ENCODE data around the gene OBP2A. TPM values are rescaled to one million over a fixed set of nuclear protein-coding genes. Genes with fewer than 3 reads are reported as not detected.
"Not testable (repeated sequence)": the region's sequence is repeated elsewhere in the genome, so short reads cannot be mapped to it uniquely, and the experiment has no call there.

The OBP2A gene
- total RNA-seq, 2 donors from 2014 or later, result not detected

DNA sequence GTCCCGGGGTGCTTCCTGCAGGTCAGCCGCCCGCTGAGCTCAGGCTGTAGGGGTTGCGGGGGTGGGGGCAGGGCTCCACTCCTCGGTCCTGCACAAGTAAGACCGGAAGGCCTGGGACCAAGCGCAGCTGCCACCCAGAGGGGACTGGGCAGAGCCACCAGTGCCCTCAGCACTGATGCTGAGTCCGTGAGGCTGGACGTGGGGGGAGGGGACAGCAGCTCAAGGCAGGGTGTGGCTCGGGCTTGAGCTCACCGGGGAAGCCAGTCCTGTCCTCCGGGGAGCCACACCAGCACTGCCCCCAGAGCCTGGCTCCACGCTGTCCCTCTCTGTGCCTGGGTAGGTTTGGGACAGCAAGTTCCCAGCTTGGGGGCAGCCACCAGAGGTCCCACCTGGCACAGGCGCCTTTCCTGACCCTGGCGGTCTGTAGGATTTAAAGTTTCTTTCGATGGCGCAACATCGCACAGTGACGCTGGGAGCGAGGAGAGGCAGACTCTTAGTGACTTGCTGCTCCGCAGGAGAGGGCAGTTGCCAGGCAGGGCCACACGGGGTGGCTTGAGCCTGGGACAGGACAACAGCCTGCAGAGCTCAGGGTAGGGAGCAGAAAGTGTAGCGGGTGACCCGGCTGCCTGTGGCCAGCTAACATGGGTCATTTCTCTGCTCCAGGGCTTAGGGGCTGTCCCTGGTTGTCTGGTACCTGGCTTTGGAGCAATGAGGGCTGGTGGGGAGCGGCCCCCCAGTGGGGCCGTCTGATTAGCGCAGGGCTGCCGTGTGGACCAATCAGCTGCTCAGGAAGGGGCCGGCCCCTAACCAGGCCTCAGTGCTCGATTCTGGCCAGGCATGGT lies 19.0 kb upstream of the OBP2A start:
- DNase-seq (ENCODE audit: low spot score) (no peak), ATAC-seq (peak in 1 of 2 donors; percentile 40)
- peaks cover 4 to 5% of the 10 kb centered on the region in 2 donors for H3K27me3 Mint-ChIP-seq
- no peak overlapping the region for H3K4me3 Mint-ChIP-seq
- H3K9me3 Mint-ChIP-seq, result no peaks in the 10 kb centered on the region
- no peaks in the 10 kb centered on the region for H3K36me3 Mint-ChIP-seq
- H3K27ac Mint-ChIP-seq, result no peak overlapping the region
- H3K4me1 Mint-ChIP-seq (ENCODE audit: low read depth in 2 of 2), result peaks cover 0 to 13% of the 10 kb centered on the region in 2 donors

- ATAC-seq; H3K27ac Mint-ChIP-seq; DNase-seq (ENCODE audit: low spot score); H3K9me3 Mint-ChIP-seq; H3K4me3 Mint-ChIP-seq; H3K36me3 Mint-ChIP-seq; H3K27me3 Mint-ChIP-seq: not testable (repeated sequence)
- peaks cover 0 to 13% of the 10 kb centered on the region in 2 donors for H3K4me1 Mint-ChIP-seq (ENCODE audit: low read depth in 2 of 2)
These were observed 17.0 kb upstream of the OBP2A start for GRCh38 chr9:135528842-135529435.

DNA sequence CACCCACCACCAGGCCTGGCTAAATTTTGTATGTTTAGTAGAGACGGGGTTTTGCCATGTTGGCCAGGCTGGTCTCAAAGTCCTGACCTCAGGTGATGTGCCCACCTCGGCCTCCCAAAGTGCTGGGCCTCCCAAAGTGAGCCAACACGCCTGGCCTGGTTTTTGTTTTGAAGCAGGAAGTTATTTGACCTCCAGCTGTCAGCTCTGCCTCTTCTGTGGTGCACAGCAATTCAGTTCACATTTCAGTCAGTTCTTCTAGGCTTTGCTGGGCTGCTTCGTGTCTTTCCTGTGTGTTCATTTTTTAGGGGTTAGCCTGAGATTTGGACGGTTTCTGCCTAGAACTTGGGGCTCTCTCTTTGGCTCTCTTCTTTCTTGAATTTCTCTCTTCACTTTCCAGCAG lies 15.8 kb upstream of the OBP2A start:
- no peaks in the 10 kb centered on the region for H3K9me3 Mint-ChIP-seq
- no peak overlapping the region for H3K27ac Mint-ChIP-seq
- H3K27me3 Mint-ChIP-seq, result peaks cover 12 to 13% of the 10 kb centered on the region in 2 donors
- no peak overlapping the region for H3K4me3 Mint-ChIP-seq
- DNase-seq (ENCODE audit: low spot score) (no peak), ATAC-seq (no peak)
- no peaks in the 10 kb centered on the region for H3K36me3 Mint-ChIP-seq
- peaks cover 0 to 13% of the 10 kb centered on the region in 2 donors for H3K4me1 Mint-ChIP-seq (ENCODE audit: low read depth in 2 of 2)

GRCh38 chr9:135531096-135531495 lies 14.8 kb upstream of the OBP2A start:
- Mint-ChIP-seq H3K4me3 (no peak overlapping the region), H3K9me3 (no peaks in the 10 kb centered on the region), H3K27ac (no peak overlapping the region), H3K4me1 (ENCODE audit: low read depth in 2 of 2) (peaks cover 0 to 13% of the 10 kb centered on the region in 2 donors), H3K27me3 (peaks cover 12 to 13% of the 10 kb centered on the region in 2 donors), H3K36me3 (no peaks in the 10 kb centered on the region)
- DNase-seq (ENCODE audit: low spot score) (no peak), ATAC-seq (no peak)

GRCh38 chr9:135533113-135533512 lies 12.8 kb upstream of the OBP2A start:
- no peak overlapping the region for H3K27ac Mint-ChIP-seq

DNA sequence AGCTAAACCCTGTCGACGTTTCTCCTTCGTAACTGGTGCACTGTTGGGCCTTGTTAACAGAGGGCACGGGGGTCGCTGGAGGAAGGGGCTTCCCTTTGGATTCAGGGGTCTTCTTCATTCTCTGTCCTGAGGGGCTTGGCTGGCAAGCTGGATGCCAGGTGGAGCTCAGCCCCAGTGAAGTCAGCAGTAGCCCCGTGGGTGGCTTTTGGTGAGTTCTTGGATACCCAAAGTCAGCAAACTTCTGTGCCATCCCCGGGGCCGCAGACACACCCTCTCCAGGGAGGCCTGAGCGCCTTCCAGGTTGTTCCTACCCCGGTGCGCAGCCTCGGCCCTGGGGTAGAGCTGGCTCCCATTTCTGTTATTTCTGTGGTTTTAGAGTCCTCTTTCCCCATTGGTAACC lies 12.3 kb upstream of the OBP2A start:
- Mint-ChIP-seq H3K9me3 (no peaks in the 10 kb centered on the region), H3K4me3 (no peak overlapping the region), H3K27ac (no peak overlapping the region), H3K27me3 (peaks cover 22 to 26% of the 10 kb centered on the region in 2 donors), H3K4me1 (ENCODE audit: low read depth in 2 of 2) (peaks cover 0 to 13% of the 10 kb centered on the region in 2 donors), H3K36me3 (no peaks in the 10 kb centered on the region)
- ATAC-seq, result peak in 1 of 2 donors; percentile 8
- DNase-seq (ENCODE audit: low spot score), result no peak

More at GRCh38 chr9:135533113-135533512, 12.8 kb upstream of the OBP2A start:
- H3K4me1 Mint-ChIP-seq (ENCODE audit: low read depth in 2 of 2), result peaks cover 0 to 13% of the 10 kb centered on the region in 2 donors
- no peak for ATAC-seq
- H3K27me3 Mint-ChIP-seq, result peaks cover 20 to 21% of the 10 kb centered on the region in 2 donors
- no peak for DNase-seq (ENCODE audit: low spot score)
- H3K4me3 Mint-ChIP-seq, result no peak overlapping the region
- H3K9me3 Mint-ChIP-seq, result no peaks in the 10 kb centered on the region
- H3K36me3 Mint-ChIP-seq, result no peaks in the 10 kb centered on the region

DNA sequence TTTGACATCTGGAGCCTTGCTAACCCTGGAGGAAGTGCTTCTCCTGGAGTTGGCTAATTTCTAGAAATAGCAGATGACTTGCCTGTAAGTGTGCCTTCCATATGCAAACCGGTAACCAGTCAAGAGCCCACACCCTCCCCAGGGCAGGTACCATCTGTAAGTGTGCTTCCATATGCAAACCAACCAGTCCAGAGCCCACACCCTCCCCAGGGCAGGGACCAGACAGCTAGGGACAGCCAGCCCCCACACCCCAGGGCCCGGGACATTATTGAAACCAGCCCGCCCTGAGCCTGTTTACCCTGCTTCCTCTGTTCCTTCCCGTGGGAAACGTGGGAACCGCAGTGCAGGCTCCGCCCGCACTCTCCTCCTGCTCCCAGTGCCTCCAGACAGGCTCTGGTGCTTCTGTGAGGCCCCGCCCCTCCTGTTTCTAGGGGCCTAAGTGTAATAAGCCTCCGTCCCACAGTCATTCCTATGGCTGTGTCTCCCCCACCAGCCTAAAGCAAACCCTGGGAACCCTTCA lies 11.7 kb upstream of the OBP2A start:
- Mint-ChIP-seq H3K27me3 (peaks cover 23 to 31% of the 10 kb centered on the region in 2 donors), H3K4me1 (ENCODE audit: low read depth in 2 of 2) (peaks cover 0 to 10% of the 10 kb centered on the region in 2 donors)
- ATAC-seq, result peak; percentile 31 to 52
- not testable (repeated sequence) for H3K36me3 Mint-ChIP-seq; DNase-seq (ENCODE audit: low spot score); H3K27ac Mint-ChIP-seq; H3K9me3 Mint-ChIP-seq; H3K4me3 Mint-ChIP-seq

DNA sequence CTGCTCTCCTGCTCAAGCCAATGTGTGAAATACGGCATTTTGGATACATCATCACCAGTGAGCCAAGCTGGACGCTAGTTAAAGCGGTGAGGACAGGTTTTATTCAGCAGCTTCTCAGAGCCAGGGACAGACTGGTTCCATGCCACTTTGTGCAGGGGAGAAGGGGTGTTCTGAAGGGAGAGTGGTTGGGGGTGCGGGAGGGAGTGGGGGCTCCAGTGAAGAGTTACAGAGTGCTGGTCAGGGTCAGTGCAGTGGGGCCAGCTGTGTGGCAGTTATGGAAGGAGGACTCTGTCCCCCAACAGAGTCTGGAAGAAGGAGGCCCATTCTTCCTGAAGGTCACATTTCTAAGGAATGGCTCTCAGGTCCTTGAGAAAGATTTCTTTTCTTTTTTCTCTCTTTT lies 11.1 kb upstream of the OBP2A start:
- not testable (repeated sequence) for H3K27ac Mint-ChIP-seq; H3K4me3 Mint-ChIP-seq; H3K36me3 Mint-ChIP-seq; DNase-seq (ENCODE audit: low spot score); H3K4me1 Mint-ChIP-seq (ENCODE audit: low read depth in 2 of 2); ATAC-seq; H3K9me3 Mint-ChIP-seq
- H3K27me3 Mint-ChIP-seq, result peaks cover 26 to 37% of the 10 kb centered on the region in 2 donors

DNA sequence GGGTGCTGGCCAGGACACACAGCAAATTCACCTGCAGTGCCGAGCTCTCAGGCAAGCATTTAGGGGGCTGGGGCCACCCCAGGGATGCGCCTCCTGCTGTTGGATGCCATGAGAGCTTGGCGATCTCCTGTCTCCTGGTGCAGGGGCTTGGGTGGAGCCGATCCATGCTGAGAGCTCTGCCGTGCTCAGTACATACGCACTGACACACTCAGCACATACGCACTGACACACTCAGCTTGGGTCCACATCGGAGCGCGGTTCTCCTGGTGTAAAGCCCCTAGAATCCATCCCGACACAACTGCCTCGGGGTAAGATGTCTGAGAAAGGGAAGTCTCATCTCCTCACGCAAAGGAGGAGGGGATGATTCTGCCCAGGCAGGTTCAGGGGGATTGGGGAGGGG lies 10.3 kb upstream of the OBP2A start:
- H3K4me1 Mint-ChIP-seq (ENCODE audit: low read depth in 2 of 2); H3K4me3 Mint-ChIP-seq; H3K9me3 Mint-ChIP-seq; H3K27ac Mint-ChIP-seq; ATAC-seq; DNase-seq (ENCODE audit: low spot score); H3K36me3 Mint-ChIP-seq: not testable (repeated sequence)
- peaks cover 33 to 38% of the 10 kb centered on the region in 2 donors for H3K27me3 Mint-ChIP-seq

GRCh38 chr9:135536216-135536615 lies 9.7 kb upstream of the OBP2A start:
- no peaks in the 10 kb centered on the region for H3K9me3 Mint-ChIP-seq
- DNase-seq (ENCODE audit: low spot score), result no peak
- peak in 1 of 2 donors; percentile 29 for ATAC-seq
- no peaks in the 10 kb centered on the region for H3K4me1 Mint-ChIP-seq (ENCODE audit: low read depth in 2 of 2)
- H3K4me3 Mint-ChIP-seq, result no peak overlapping the region
- H3K27me3 Mint-ChIP-seq, result peaks cover 33 to 37% of the 10 kb centered on the region in 2 donors
- H3K36me3 Mint-ChIP-seq, result no peaks in the 10 kb centered on the region
- H3K27ac Mint-ChIP-seq, result no peak overlapping the region

DNA sequence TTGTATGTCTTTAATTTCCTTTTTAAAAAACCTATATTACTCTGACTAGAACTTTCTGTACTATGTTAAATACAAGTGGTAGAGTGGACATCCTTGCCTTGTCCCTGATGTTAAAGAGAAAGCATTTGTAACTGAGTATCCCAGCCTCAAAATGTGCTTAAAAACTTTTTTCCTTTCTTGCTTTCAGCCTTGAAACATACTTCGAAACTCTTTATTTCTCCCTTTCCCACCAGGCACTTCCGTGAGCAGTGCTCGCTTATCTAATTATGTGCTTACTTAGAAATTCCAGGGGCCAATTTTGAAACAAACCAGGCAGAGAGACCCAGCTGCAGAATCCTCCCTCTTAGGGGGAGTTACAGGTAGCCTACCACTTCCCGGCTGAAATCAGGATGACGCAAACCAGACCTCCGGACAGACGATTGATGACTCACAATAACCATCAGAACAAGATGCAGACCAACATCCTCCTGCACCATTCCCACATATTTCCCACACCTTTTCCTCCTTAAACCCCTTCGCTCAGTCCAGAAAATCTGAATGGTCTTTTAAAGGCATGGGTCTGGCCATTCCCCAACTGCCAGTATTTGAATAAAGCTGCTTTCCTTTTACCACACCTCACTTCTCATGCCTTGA lies 2.5 kb upstream of the OBP2A start:
- H3K9me3 Mint-ChIP-seq; H3K36me3 Mint-ChIP-seq; H3K4me1 Mint-ChIP-seq (ENCODE audit: low read depth in 2 of 2); H3K27ac Mint-ChIP-seq; ATAC-seq; DNase-seq (ENCODE audit: low spot score); H3K4me3 Mint-ChIP-seq: not testable (repeated sequence)
- peaks cover 24 to 32% of the 10 kb centered on the region in 2 donors for H3K27me3 Mint-ChIP-seq

DNA sequence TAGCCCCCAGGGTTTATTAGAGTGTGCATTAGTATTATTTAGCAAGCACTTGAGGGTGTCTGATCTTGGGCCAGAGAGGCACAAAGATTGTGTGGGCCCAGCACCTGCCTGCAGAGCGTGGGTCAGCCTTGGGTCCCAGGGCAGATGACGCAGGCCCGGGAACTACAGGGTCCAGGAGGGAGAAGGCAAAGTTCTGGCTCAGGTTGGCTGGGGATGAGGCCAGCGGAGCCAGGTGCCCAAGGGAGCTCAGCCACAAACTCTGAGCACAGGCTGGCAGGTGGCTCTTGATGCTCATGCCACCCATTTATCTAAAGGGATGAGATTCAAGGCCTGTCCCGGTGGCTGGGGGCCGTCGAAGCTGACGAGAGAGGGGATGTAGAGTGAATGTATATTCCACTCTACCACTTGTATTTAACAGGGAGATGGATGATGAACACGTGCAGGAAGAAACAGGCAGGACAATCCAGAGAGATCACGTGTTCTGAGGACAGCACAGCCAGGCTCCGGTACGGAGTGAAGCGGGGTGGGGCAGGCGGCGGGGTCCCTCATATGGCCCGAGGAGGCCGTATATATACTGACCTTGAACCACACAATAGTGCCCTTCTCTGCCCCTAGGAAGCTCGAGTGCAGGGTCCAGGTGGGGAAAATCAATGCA lies 818 bp upstream of the OBP2A start:
- ATAC-seq (peak in 1 of 2 donors; percentile 3), DNase-seq (ENCODE audit: low spot score) (no peak)
- H3K27me3 Mint-ChIP-seq, result peaks cover 14 to 15% of the 10 kb centered on the region in 2 donors
- H3K36me3 Mint-ChIP-seq, result no peaks in the 10 kb centered on the region
- no peak overlapping the region for H3K4me3 Mint-ChIP-seq
- no peaks in the 10 kb centered on the region for H3K9me3 Mint-ChIP-seq
- H3K27ac Mint-ChIP-seq, result no peak overlapping the region
- no peaks in the 10 kb centered on the region for H3K4me1 Mint-ChIP-seq (ENCODE audit: low read depth in 2 of 2)

- peaks cover 8 to 12% of the 10 kb centered on the region in 2 donors for H3K27me3 Mint-ChIP-seq
- H3K27ac Mint-ChIP-seq; H3K36me3 Mint-ChIP-seq; H3K4me1 Mint-ChIP-seq (ENCODE audit: low read depth in 2 of 2); DNase-seq (ENCODE audit: low spot score); ATAC-seq; H3K9me3 Mint-ChIP-seq; H3K4me3 Mint-ChIP-seq: not testable (repeated sequence)
These were observed 1.1 kb downstream of the OBP2A start for GRCh38 chr9:135546792-135547617.

Measured in natural killer cell treated with Interleukin-12 subunit alpha and Interleukin-12 subunit beta and Interleukin-15 and Interleukin-18, amount 100 ng/mL, for 72 hours (primary cell).